ENCODE measurements around the gene CD79A.
"Not testable (repeated sequence)": the region's sequence is repeated elsewhere in the genome, so short reads cannot be mapped to it uniquely, and the experiment has no call there.

The CD79A gene

GRCh38 chr19:41906916-41907680, 30.0 kb downstream of the CD79A start:
- DNase-seq, result no peak

- DNase-seq, result no peak
Observed at GRCh38 chr19:41907994-41908615, 31.0 kb downstream of the CD79A start.

GRCh38 chr19:41908724-41909464, 31.8 kb downstream of the CD79A start:
- DNase-seq, result no peak

DNA sequence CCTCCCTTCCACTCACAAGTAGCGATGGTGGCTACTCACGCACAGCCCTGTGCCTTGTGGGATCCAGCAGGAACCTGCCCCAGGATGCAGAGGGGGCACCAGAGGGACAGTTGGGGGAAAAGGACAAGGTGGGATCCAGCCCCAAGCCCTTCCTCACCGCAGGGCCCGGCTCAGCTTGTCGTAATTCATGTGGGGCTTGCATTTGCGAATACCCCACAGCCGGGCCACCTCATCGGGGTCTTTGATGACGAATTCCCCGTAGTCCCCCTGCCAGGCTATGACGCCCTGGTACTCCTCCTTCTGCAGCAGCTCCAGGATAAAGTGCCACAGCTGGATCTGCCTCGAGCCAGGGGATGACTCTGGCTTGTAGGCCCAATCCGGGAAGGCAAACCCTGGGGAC, 32.6 kb downstream of the CD79A start:
- DNase-seq, result no peak

GRCh38 chr19:41910240-41910991, 33.3 kb downstream of the CD79A start:
- DNase-seq, result no peak

DNA sequence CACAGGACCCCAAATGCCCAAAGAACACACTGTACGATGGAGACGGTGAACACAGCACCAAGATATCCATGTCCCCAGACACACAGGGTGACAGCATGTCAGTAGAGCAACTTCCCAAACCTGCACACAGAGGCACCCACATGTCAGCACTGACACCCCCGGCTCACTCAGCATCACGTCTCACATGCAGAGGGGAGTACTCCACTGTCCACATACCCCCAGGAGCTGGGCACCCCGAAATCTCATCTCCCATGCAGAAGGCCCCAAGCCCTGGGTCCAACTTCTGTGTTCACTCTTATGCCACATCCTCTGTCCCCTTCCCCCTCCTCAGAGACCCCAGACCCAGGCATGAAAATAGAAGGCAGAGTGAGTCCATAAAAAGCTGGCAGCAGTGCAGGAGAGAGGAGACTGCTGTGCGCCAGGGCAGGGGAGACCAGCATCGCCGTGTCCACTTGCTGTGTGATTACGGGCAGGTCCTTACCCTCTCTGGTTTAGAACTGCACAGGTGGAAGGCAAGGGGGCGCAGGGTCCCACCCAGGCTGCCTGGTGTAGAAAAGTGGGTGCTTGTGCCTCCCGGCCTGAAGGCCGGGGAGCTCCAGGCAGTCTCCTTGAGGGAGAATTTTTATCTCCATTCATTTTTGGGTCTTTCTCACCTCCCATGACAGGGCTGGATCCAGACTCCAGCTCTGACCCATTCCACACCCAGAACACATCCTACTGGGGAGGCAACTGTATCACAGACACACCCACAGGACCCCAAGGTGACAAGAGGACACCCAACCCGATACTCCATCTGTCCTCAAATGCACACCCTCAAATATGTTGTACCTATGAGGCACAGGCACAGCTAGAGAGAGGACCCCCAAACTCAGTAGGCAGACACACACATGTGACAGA, 34.2 kb downstream of the CD79A start:
- DNase-seq, result no peak

GRCh38 chr19:41911889-41912731, 35.0 kb downstream of the CD79A start:
- no peak for DNase-seq

DNA sequence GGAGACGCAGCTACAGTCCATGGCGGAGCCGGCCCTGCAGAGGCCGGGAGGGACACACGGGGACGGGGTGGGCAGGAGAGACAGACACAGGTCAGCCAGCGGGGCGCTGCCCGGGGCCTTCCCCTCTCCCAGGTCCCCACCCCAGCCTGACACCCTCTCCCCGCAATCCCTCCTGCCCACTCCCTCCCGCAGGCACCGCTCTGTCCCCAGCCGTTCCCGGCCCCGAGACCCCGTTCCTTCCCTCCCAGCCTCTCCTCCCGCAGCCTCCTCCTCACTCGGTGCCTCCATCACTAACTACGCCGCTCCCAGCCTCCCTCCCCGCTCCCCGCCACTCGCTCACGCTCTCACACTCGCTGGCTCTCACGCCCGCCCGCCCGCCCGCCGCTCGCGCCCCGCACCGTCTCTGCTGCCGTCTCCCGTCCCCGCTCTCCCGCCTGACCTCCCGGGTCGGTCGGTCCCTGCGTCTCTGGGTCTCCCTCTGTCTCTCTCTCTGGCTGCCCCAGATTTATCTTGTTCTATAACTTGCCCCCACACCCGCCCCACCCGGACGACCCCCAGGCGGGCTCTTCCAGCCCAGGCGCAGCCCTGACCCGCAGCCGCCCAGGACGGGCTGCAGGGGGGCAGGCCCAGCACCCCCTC, 35.9 kb downstream of the CD79A start:
- DNase-seq, result peak in 1 of 3 experiments; percentile 19

DNA sequence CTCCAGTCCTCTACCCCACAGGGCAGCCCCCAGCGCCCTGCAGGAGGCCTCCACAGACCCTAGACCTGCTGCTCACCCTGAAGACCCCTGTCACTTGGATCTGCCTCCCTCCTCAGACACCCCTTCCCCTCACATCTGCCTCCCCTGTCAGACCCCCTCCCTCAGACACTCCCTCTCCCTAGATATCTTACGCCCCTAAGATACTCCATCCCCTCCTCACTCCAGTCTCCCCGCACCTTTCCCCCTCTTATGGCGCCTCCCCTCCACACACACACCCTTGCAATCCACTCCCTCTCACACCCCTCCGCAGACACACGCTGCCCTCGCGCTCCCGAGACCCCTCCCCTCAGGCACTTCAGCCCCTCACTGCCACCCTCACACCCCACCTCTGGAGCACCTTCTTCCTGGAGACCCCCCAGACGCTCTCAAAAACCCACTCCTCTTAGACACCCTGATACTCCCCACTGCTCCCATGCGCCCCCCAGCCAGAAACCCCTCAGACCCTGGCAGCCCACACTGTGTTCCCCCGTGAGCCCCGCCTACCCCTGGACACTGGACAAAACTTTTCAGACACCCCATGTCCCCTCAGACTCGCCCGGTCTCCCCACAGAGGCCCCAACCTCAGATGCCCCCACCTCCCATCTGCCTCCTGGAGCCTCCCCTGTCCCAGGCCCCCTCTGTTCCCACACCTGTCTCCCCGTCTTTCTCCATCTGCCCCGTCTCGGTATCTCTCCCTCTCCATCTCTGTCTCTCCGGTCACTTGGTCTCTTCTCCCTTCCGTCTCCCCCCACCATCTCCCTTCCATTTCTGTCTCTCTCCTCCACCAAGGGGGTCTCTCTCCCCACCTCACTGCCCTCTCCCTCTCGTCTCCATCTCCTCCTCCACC, 36.7 kb downstream of the CD79A start:
- no peak for DNase-seq

- DNase-seq, result not testable (repeated sequence)
Observed at GRCh38 chr19:41914424-41914834, 37.4 kb downstream of the CD79A start.

DNA sequence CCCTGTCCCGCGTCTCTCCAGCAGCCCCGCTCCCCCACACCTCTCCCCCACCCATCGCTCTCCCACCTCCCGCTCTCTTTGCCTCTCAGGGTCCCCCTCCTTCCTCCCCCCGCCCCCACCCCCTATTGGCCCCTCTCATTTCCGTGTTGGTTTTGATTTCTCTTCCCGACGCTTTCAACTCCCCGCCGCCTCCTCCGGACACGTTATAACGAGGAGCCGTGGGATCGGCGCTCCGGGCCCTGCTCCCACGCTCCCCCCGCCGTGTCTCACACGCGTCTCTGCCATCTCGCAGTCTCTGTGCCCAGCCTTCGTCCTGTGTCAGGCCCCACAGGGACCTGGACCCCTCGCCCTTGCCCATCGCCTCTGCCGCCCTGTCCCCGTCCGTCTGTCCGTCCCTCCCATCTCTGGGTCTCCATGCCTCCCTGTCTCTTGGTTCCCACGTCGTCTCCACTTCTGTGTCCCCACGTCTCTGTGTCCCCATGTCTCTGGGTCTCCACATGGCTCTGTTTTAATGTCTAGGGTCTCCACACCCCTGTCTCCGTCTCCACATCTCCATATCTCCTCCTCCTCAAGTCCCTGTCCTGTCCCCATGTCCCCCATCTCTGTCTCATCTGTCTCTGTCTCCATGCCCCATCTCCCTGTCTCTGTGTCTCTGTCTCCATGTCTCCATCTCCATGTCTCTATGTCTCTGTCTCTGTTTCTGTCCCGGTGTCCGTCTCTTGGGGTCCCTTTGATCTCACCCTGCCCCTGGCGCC, 38.1 kb downstream of the CD79A start:
- no peak for DNase-seq

- DNase-seq, result no peak
Observed at GRCh38 chr19:41915776-41916414, 38.8 kb downstream of the CD79A start.

GRCh38 chr19:41917676-41918075, 40.6 kb downstream of the CD79A start:
- DNase-seq, result no peak

DNA sequence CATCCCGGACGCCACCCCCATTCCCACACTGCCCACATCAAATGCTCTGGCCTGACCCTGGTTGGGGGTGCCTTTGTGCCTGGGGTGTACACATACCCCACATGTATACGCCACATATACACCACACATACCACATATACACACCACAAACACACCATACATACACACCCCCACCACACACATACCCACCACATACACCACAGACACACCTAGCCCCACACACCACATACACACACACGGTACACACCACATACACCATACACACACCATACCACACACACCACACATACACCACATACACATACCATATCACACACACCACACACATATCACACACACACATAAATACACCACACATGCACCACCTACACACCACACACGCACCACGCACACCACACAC, 41.0 kb downstream of the CD79A start:
- DNase-seq, result no peak

DNA sequence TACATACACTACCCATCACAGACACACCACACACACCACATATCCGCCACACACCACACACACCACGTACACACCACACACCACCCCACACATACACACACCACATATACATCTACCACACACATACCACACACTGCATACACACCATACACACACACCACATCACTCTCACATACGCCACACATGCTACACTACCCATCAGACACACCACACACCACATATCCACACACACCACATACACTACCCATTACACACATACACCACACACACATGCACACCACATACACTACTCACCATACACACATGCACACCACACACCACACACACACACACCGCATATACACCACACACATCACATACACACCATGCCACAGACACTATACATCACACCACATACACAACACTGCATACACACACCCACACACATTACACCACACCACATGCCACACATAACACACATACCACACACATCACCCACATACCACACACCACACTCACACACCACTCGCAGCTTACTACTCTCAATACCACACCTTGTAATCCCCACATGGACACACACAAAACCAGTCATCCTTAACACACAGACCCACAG, 41.7 kb downstream of the CD79A start:
- no peak for DNase-seq

DNA sequence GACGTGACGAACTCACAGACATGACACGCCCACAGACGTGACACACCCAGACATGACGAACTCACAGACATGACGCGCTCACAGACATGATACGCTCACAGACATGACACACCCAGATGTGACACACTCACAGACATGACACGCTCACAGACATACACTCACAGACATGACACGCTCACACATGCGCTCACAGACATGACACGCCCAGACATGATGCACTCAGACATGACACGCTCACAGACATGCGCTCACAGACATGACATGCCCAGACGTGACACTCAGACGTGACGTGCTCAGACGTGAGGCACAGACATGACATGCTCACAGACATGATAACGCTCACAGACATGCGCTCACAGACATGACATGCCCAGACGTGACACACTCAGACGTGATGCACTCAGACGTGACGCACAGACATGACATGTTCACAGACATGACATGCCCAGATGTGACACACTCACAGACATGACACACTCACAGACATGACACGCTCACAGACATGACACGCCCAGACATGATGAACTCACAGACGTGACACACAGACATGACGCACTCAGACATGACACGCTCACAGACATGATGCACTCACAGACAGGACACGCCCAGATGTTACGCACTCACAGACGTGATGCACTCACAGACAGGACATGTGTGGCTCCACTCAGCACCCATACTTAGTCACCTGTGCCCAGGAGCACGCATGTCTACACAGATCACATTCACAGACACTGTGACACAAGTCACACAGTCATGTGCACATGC, 43.1 kb downstream of the CD79A start:
- no peak for DNase-seq

Measured in NCI-H1417 (cell line).